Measurements from ENCODE around the gene GMCL1.

The GMCL1 gene

GRCh38 chr2:69844560-69844959 lies 15.1 kb downstream of the GMCL1 start:
- Histone ChIP-seq H3K9me3 (ENCODE audit: insufficient read depth, low read depth, low read length) (no peaks in the 10 kb centered on the region), H3F3A (ENCODE audit: low read depth) (no peaks in the 10 kb centered on the region), H3K9ac (ENCODE audit: low read depth, low read length, poor library complexity, severe bottlenecking) (no peak overlapping the region), H3K79me2 (ENCODE audit: insufficient read depth, low read length) (no peaks in the 10 kb centered on the region), H3K36me3 (ENCODE audit: insufficient read depth, low read length) (peaks cover 74% of the 10 kb centered on the region), H4K20me1 (ENCODE audit: insufficient read depth, low read length, poor library complexity, severe bottlenecking) (no peaks in the 10 kb centered on the region), H3K4me2 (ENCODE audit: low read depth, low read length, poor library complexity, severe bottlenecking) (no peak overlapping the region), H3K4me3 (ENCODE audit: low read length, poor library complexity, severe bottlenecking) (no peak overlapping the region), H3K27me3 (ENCODE audit: insufficient read depth, low read length, poor library complexity, severe bottlenecking) (no peaks in the 10 kb centered on the region), H2AFZ (ENCODE audit: low read length) (no peak overlapping the region), H3K4me1 (ENCODE audit: insufficient read depth, low read length, poor library complexity, severe bottlenecking) (no peaks in the 10 kb centered on the region), H3K9me2 (replicated peaks; ENCODE audit: low read depth, low read length) (no peaks in the 10 kb centered on the region)
- TF ChIP-seq EZH2phosphoT487 (IDR thresholded peaks at IDR 0.05; ENCODE audit: borderline replicate concordance) = no peak
- TF ChIP-seq, protein P1, sequence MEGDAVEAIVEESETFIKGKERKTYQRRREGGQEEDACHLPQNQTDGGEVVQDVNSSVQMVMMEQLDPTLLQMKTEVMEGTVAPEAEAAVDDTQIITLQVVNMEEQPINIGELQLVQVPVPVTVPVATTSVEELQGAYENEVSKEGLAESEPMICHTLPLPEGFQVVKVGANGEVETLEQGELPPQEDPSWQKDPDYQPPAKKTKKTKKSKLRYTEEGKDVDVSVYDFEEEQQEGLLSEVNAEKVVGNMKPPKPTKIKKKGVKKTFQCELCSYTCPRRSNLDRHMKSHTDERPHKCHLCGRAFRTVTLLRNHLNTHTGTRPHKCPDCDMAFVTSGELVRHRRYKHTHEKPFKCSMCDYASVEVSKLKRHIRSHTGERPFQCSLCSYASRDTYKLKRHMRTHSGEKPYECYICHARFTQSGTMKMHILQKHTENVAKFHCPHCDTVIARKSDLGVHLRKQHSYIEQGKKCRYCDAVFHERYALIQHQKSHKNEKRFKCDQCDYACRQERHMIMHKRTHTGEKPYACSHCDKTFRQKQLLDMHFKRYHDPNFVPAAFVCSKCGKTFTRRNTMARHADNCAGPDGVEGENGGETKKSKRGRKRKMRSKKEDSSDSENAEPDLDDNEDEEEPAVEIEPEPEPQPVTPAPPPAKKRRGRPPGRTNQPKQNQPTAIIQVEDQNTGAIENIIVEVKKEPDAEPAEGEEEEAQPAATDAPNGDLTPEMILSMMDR (conservative IDR thresholded peaks at IDR 0.05; ENCODE audit: low read length) = no peak

DNA sequence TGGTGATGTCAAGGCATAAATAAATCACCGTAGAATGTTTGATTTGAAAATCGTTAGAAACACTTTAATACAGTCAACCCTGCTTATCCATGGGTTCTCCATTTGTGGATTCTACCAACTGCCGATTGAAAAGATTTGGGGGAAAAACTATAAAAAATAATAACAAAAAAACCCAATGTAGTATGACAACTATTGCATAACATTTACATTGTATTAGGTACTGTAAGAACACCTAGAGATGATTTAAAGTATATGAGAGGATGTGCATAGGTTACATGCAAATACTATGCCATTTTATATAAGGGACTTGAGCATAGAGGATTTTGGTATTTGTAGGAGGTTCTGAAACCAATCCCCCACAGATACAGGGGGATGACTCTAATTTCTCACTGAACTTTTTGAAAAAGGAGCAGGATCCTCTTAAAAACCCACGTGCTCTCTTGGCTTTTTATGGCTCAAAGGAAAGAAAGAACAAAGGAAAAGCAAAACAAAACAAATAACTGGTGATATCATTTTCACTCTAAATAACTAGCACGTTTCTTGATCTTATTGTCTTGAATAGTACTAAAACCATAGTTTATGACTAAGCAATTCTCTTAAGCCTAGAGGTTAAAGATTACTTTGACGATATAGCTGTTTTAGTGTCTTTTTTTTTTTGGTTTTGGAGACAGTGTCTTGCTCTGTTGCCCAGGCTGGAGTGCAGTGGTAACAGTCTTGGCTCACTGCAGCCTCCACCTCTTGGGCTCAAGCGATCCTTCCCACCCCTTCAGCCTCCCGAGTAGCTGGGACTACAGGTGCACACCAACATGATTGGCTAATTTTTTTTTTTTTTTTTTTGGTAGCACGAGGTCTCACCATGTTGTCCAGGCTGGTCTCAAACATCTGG lies 17.0 kb downstream of the GMCL1 start:
- Histone ChIP-seq H3K9me3 (ENCODE audit: insufficient read depth, low read depth, low read length) (no peaks in the 10 kb centered on the region), H3K4me3 (ENCODE audit: low read length, poor library complexity, severe bottlenecking) (no peak overlapping the region), H3K79me2 (ENCODE audit: insufficient read depth, low read length) (no peaks in the 10 kb centered on the region), H3F3A (ENCODE audit: low read depth) (no peaks in the 10 kb centered on the region), H3K27me3 (ENCODE audit: insufficient read depth, low read length, poor library complexity, severe bottlenecking) (no peaks in the 10 kb centered on the region), H3K4me1 (ENCODE audit: insufficient read depth, low read length, poor library complexity, severe bottlenecking) (no peaks in the 10 kb centered on the region), H4K20me1 (ENCODE audit: insufficient read depth, low read length, poor library complexity, severe bottlenecking) (no peaks in the 10 kb centered on the region), H3K9ac (ENCODE audit: low read depth, low read length, poor library complexity, severe bottlenecking) (no peak overlapping the region), H3K9me2 (replicated peaks; ENCODE audit: low read depth, low read length) (no peaks in the 10 kb centered on the region), H2AFZ (ENCODE audit: low read length) (no peak overlapping the region), H3K36me3 (ENCODE audit: insufficient read depth, low read length) (peaks cover 74% of the 10 kb centered on the region; the same call in 1 of the 2 replicates), H3K4me2 (ENCODE audit: low read depth, low read length, poor library complexity, severe bottlenecking) (no peak overlapping the region)
- TF ChIP-seq, protein P1 (conservative IDR thresholded peaks at IDR 0.05; ENCODE audit: low read length) = no peak
- TF ChIP-seq EZH2phosphoT487 (IDR thresholded peaks at IDR 0.05; ENCODE audit: borderline replicate concordance) = no peak

DNA sequence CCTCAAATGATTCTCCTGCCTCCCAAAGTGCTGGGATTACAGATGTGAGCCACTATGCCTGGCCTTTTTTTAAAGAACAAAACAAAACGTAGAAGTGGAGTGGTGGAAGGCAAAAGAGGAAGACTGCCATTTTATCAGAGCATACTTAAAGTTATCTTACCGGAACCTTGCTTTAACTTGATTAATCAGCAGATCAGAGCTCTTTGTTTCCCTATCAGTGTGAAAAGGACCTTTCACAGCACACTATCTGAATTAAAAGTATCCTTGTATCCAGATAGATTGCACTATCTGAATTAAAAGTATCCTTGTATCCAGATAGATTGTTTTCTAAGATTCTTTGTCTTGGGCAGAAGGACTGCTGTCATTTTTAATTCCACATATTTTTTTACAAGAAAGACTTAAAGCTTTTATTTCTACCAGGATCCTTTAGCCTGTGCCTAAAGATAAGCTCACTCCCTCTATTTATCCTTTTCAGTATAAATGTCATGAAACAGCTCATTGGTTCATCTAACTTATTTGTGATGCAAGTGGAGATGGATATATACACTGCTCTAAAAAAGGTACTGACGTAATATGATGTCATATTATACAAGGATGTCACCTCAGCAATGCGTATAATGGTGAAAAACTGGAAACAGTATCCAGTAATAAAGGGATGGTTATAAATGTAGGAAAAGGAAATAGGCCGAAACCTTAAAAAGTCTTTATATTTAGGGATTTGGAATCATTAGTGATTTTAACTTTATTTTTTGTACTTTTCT lies 17.8 kb downstream of the GMCL1 start:
- H3K4me2 ChIP-seq (ENCODE audit: low read depth, low read length, poor library complexity, severe bottlenecking) = no peak overlapping the region
- H2AFZ ChIP-seq (ENCODE audit: low read length) = no peak overlapping the region
- H3K4me3 ChIP-seq (ENCODE audit: low read length, poor library complexity, severe bottlenecking) = no peak overlapping the region
- no peaks in the 10 kb centered on the region for H3K9me3 ChIP-seq (ENCODE audit: insufficient read depth, low read depth, low read length)
- H3F3A ChIP-seq (ENCODE audit: low read depth) = no peaks in the 10 kb centered on the region
- peaks cover 74% of the 10 kb centered on the region; the same call in 1 of the 2 replicates for H3K36me3 ChIP-seq (ENCODE audit: insufficient read depth, low read length)
- H3K9ac ChIP-seq (ENCODE audit: low read depth, low read length, poor library complexity, severe bottlenecking) = no peak overlapping the region
- no peaks in the 10 kb centered on the region for H4K20me1 ChIP-seq (ENCODE audit: insufficient read depth, low read length, poor library complexity, severe bottlenecking)
- H3K27me3 ChIP-seq (ENCODE audit: insufficient read depth, low read length, poor library complexity, severe bottlenecking) = no peaks in the 10 kb centered on the region
- H3K4me1 ChIP-seq (ENCODE audit: insufficient read depth, low read length, poor library complexity, severe bottlenecking) = no peaks in the 10 kb centered on the region
- no peaks in the 10 kb centered on the region for H3K9me2 ChIP-seq (replicated peaks; ENCODE audit: low read depth, low read length)
- no peak for TF ChIP-seq EZH2phosphoT487 (IDR thresholded peaks at IDR 0.05; ENCODE audit: borderline replicate concordance)
- TF ChIP-seq, protein P1 (conservative IDR thresholded peaks at IDR 0.05; ENCODE audit: low read length) = no peak
- no peaks in the 10 kb centered on the region for H3K79me2 ChIP-seq (ENCODE audit: insufficient read depth, low read length)
